H1 (cell line): ENCODE measurements around the gene NPBWR2. TPM values are rescaled to one million over a fixed set of nuclear protein-coding genes. Genes with fewer than 3 reads are reported as not detected.
A peak's percentile ranks its signal among the peaks of the same experiment; 100 is the strongest.

Source experiments
- CTCF ChIA-PET: fragments of 300-600 bp; sonication (Branson Sonifier 250); formaldehyde crosslinking; loops from one replicate; lab custom pipeline; 2021; ENCODE audit not compliant: partially characterized antibody; lab: Charles Lee
- POLR2A ChIA-PET: fragments of 300-600 bp; sonication (Branson Sonifier 250); formaldehyde crosslinking; loops from one replicate; lab custom pipeline; 2021; ENCODE audit warnings: inconsistent platforms; ENCODE audit not compliant: partially characterized antibody; lab: Charles Lee
- DNase-seq, 2 experiments: peaks; one replicate each; pipeline versions ENCODE4 v3.0.0 to v3.0.0-alpha.2; 2010 to 2022; ENCODE audit warnings: low spot score in 2 of 2, low read depth in 1 of 2, mixed read lengths in 1 of 2
- FAIRE-seq: peaks from 2 replicates; lab custom pipeline; 2011; peaks lifted over from hg19 to GRCh38; lab: Jason Lieb, UNC
- H2AFZ ChIP-seq: 2 replicates; pipeline ENCODE4 v1.8.1; 2012; ENCODE audit warnings: low read length, inconsistent platforms
- H2AK5ac ChIP-seq: 2 replicates; pipeline ENCODE4 v1.6.1; 2013; ENCODE audit warnings: low read depth, low read length
- H2BK120ac ChIP-seq: replicated peaks from 2 replicates; pipeline ENCODE3; 2013; ENCODE audit warnings: low read depth, low read length, inconsistent platforms
- H2BK12ac ChIP-seq: 2 replicates; pipeline ENCODE4 v1.6.1; 2013; ENCODE audit warnings: low read depth, low read length
- H2BK15ac ChIP-seq: 2 replicates; pipeline ENCODE4 v1.6.1; 2013; ENCODE audit warnings: low read length
- H2BK20ac ChIP-seq: 2 replicates; pipeline ENCODE4 v1.6.1; 2013; ENCODE audit warnings: low read length
- H2BK5ac ChIP-seq: 2 replicates; pipeline ENCODE4 v1.6.1; 2013; ENCODE audit warnings: low read depth, low read length
- H3K14ac ChIP-seq: 2 replicates; pipeline ENCODE4 v1.6.1; 2013; ENCODE audit warnings: inconsistent platforms; ENCODE audit not compliant: insufficient read length
- H3K18ac ChIP-seq: 2 replicates; pipeline ENCODE4 v1.6.1; 2013; ENCODE audit warnings: low read length; ENCODE audit errors: extremely low read depth
- H3K23ac ChIP-seq: 2 replicates; pipeline ENCODE4 v1.6.1; 2013; ENCODE audit warnings: inconsistent platforms; ENCODE audit not compliant: insufficient read length
- H3K23me2 ChIP-seq: 2 replicates; pipeline ENCODE4 v1.6.1; 2013; ENCODE audit warnings: low read depth, low read length
- H3K27ac ChIP-seq: 2 replicates; pipeline ENCODE4 v1.6.1; 2011; ENCODE audit warnings: low read depth, low read length, inconsistent platforms
- H3K27me3 ChIP-seq, 4 experiments: replicated peaks in 1 of 4; 1 replicate in 1 of 4; 2 replicates in 3 of 4; pipeline versions ENCODE4 v1.6.1 to v1.8.1; 2011 to 2013; ENCODE audit warnings: low read length in 3 of 4, mild to moderate bottlenecking in 3 of 4, inconsistent platforms in 2 of 4, mixed read lengths in 2 of 4, moderate library complexity in 1 of 4; ENCODE audit not compliant: control insufficient read depth in 3 of 4, insufficient read depth in 3 of 4; ENCODE audit errors: extremely low read depth in 1 of 4
- H3K36me3 ChIP-seq, 4 experiments: 2 replicates each; pipeline versions ENCODE4 v1.6.1 to v1.8.1; 2011 to 2013; ENCODE audit warnings: mild to moderate bottlenecking in 4 of 4, low read length in 3 of 4, moderate library complexity in 2 of 4, control low read depth in 1 of 4, inconsistent platforms in 1 of 4; ENCODE audit not compliant: insufficient read depth in 4 of 4, control insufficient read depth in 2 of 4
- H3K4ac ChIP-seq: replicated peaks from 2 replicates; pipeline ENCODE3; 2013; ENCODE audit warnings: low read length, low read depth, mixed read lengths, inconsistent platforms; ENCODE audit not compliant: insufficient read length
- H3K4me1 ChIP-seq, 4 experiments: replicated peaks in 1 of 4; 1 replicate in 1 of 4; 2 replicates in 3 of 4; pipeline versions ENCODE4 v1.6.1 to v1.8.1; 2011 to 2013; ENCODE audit warnings: low read length in 3 of 4, inconsistent platforms in 2 of 4, mixed read lengths in 1 of 4; ENCODE audit not compliant: insufficient read depth in 4 of 4, control insufficient read depth in 3 of 4
- H3K4me2 ChIP-seq, 2 experiments: 2 replicates each; pipeline versions ENCODE4 v1.6.1 to v1.8.1; 2011 to 2013; ENCODE audit warnings: low read depth in 2 of 2, low read length in 2 of 2, control low read depth in 1 of 2, inconsistent platforms in 1 of 2, mild to moderate bottlenecking in 1 of 2; ENCODE audit not compliant: insufficient read depth in 1 of 2
- H3K4me3 ChIP-seq, 4 experiments: fragments of 200-600, 300-600 bp in 1 of 4; sonication (generic), shearing (Covaris generic), sonication (Bioruptor Twin) in 1 of 4; 2 replicates each; pipeline versions ENCODE4 v1.5.1 to v1.8.1; 2011 to 2016; ENCODE audit warnings: low read length in 4 of 4, low read depth in 3 of 4, control low read depth in 2 of 4, inconsistent platforms in 2 of 4, mild to moderate bottlenecking in 2 of 4, mixed read lengths in 1 of 4, moderate library complexity in 1 of 4; ENCODE audit not compliant: insufficient read depth in 2 of 4; ENCODE audit errors: extremely low read depth in 1 of 4
- H3K56ac ChIP-seq: replicated peaks from 2 replicates; pipeline ENCODE3; 2013; ENCODE audit warnings: low read depth, mild to moderate bottlenecking, mixed read lengths, low read length, inconsistent platforms; ENCODE audit not compliant: insufficient read length
- H3K79me1 ChIP-seq: 2 replicates; pipeline ENCODE4 v1.6.1; 2013; ENCODE audit warnings: low read depth, low read length, control low read depth
- H3K79me2 ChIP-seq, 2 experiments: 2 replicates each; pipeline versions ENCODE4 v1.6.1 to v1.8.1; 2012 to 2013; ENCODE audit warnings: low read length in 2 of 2, mild to moderate bottlenecking in 2 of 2, inconsistent platforms in 1 of 2; ENCODE audit not compliant: insufficient read depth in 2 of 2, control insufficient read depth in 1 of 2
- H3K9ac ChIP-seq, 4 experiments: replicated peaks in 1 of 4; 1 replicate in 1 of 4; 2 replicates in 3 of 4; pipeline versions ENCODE4 v1.6.1 to v1.8.1; 2011 to 2013; ENCODE audit warnings: low read depth in 3 of 4, low read length in 3 of 4, control low read depth in 2 of 4, mild to moderate bottlenecking in 2 of 4, moderate library complexity in 2 of 4, inconsistent platforms in 1 of 4; ENCODE audit errors: extremely low read depth in 1 of 4
- H3K9me3 ChIP-seq, 2 experiments: 2 replicates each; pipeline versions ENCODE4 v1.6.1 to v1.8.1; 2012 to 2013; ENCODE audit warnings: mild to moderate bottlenecking in 2 of 2, moderate library complexity in 2 of 2, control low read depth in 1 of 2, inconsistent platforms in 1 of 2, low read depth in 1 of 2, low read length in 1 of 2, mixed read lengths in 1 of 2; ENCODE audit not compliant: insufficient read depth in 2 of 2
- H4K20me1 ChIP-seq, 2 experiments: replicated peaks in 1 of 2; 2 replicates each; pipeline versions ENCODE3 to v1.8.1; 2011 to 2013; ENCODE audit warnings: inconsistent platforms in 2 of 2, low read length in 2 of 2, mild to moderate bottlenecking in 1 of 2; ENCODE audit not compliant: insufficient read depth in 2 of 2, control insufficient read depth in 1 of 2
- H4K5ac ChIP-seq: 2 replicates; pipeline ENCODE4 v1.6.1; 2013; ENCODE audit warnings: low read length, low read depth, mixed read lengths, inconsistent platforms; ENCODE audit not compliant: insufficient read length
- H4K8ac ChIP-seq: 2 replicates; pipeline ENCODE4 v1.8.0; 2013; ENCODE audit warnings: mild to moderate bottlenecking, moderate library complexity, low read length, inconsistent platforms; ENCODE audit not compliant: insufficient read depth; ENCODE audit errors: extremely low read depth
- H4K91ac ChIP-seq: replicated peaks from 2 replicates; pipeline ENCODE3; 2013; ENCODE audit warnings: low read length, mixed read lengths, inconsistent platforms; ENCODE audit not compliant: insufficient read length
- CTCF ChIP-seq, 3 experiments: IDR thresholded peaks; 1 replicate in 2 of 3; 2 replicates in 1 of 3; pipeline versions ENCODE4 v1.5.1 to v1.6.1; 2011; ENCODE audit warnings: low read length in 3 of 3, mild to moderate bottlenecking in 3 of 3, inconsistent platforms in 2 of 3, low read depth in 1 of 3, moderate library complexity in 1 of 3; ENCODE audit not compliant: insufficient read depth in 1 of 3; ENCODE audit errors: control extremely low read depth in 1 of 3
- TCF12 ChIP-seq: IDR thresholded peaks from 2 replicates; pipeline ENCODE4 v1.6.1; 2011; ENCODE audit warnings: low read depth, mild to moderate bottlenecking, low read length
- WGBS, 2 experiments: shearing (Covaris generic) in 1 of 2; methylation state at CpG; one replicate each; pipeline versions ENCODE4 v1.1.6 to v1.1.7; 2013 to 2015; ENCODE audit warnings: low lambda C conversion rate in 2 of 2, mixed read lengths in 2 of 2, inconsistent platforms in 1 of 2, low coverage in 1 of 2, missing lambda C conversion rate in 1 of 2; ENCODE audit not compliant: insufficient replicate concordance in 2 of 2, insufficient coverage in 1 of 2, insufficient read length in 1 of 2; ENCODE audit errors: extremely low coverage in 1 of 2, missing lambda C conversion rate in 1 of 2; 5-methylcytosine and 5-hydroxymethylcytosine counted together
- polyA plus RNA-seq, 7 experiments: library from polyadenylated mRNA; depleted of rRNA in 3 of 7; stranded (reverse) in 5 of 7; unstranded in 2 of 7; fragments of >200 nt in 5 of 7; fragments of 200-250 nt in 2 of 7; gene quantifications; 1 replicate in 5 of 7; 2 replicates in 1 of 7; 4 replicates in 1 of 7; pipeline versions ENCODE4 v1.2.1 to v1.2.3, GENCODE V29; 2011 to 2013; ENCODE audit warnings: missing spikeins in 2 of 7, mixed read lengths in 2 of 7
- total RNA-seq: library from RNA; stranded (reverse); fragmentation: NEBNext Ultra II Directional; extraction: Animal tissue kit (Norgen Biotek cat#: 25700); gene quantifications from 2 replicates; pipeline ENCODE4 v1.2.1, GENCODE V29; 2021
- TF ChIP-seq, protein P1 (sequence below): IDR thresholded peaks from 2 replicates; pipeline ENCODE4 v1.6.1; 2011; ENCODE audit warnings: low read depth, mild to moderate bottlenecking, low read length; ENCODE audit not compliant: insufficient read depth

Gene NPBWR2
- total and polyA plus RNA-seq, 2 of the 8 experiments (the other 6 are each of a cell fraction or from before 2014, with no cell fraction given): not detected

DNA sequence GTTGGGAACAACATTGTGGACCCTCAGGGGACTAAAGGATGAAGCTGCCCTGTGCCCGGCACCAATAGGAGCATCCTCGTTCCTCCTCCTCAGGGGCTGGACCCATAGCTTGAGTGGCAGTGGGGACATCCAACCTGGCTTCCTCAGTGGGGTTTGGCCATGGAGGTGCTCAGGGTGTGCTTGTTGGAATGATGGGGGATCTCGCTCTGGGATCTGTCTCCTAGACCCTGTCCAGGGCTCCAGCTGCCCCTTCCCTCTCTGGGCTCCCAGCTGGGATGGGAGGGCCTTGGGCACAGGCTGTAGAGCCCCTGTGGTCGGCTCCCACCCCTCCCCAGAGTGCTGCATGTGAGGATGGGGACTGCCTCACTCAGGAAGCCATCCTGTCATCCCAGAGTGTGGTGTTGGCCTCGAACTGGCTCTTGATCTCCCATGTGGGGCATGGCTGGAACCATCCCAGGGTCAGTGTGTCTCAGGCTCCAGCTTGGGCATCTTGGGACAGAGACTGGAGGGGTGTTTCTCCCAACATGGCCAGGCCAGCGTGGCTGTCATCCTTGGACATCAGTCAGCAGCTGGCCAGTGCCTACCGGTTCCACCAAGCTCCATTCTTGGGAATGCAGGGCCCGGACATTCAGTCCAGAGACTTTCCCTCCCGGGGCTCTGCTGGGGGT lies 47.4 kb upstream of the NPBWR2 start:
- H3K23me2 ChIP-seq: peaks cover 7% of the 10 kb centered on the region; the same call in 1 of the 2 replicates
- H3K4me2 ChIP-seq: no peak overlapping the region
- no peaks in the 10 kb centered on the region for H3K79me2 ChIP-seq
- no peak overlapping the region for H3K56ac ChIP-seq
- TF ChIP-seq TCF12 (no peak), CTCF (IDR thresholded peaks at IDR 0.05; ENCODE audit: control extremely low read depth in 1 of 3, insufficient read depth in 1 of 3, low read depth in 1 of 3, low read length in 3 of 3) (no peak)
- TF ChIP-seq, protein P1, sequence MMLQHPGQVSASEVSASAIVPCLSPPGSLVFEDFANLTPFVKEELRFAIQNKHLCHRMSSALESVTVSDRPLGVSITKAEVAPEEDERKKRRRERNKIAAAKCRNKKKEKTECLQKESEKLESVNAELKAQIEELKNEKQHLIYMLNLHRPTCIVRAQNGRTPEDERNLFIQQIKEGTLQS: no peak
- TF ChIP-seq, all 59 proteins: peak for 0
- Histone ChIP-seq H3K4ac (no peak overlapping the region), H3K23ac (no peak overlapping the region), H4K20me1 (peaks cover 0 to 8% of the 10 kb centered on the region in 2 experiments), H3K18ac (no peak overlapping the region; the same call in 1 of the 2 replicates), H4K91ac (no peak overlapping the region), H3K4me3 (no peak overlapping the region), H3K4me1 (peaks cover 0 to 23% (median 11%) of the 10 kb centered on the region in 4 experiments; a peak in 5 of 7 replicates), H3K9ac (no peak overlapping the region), H3K36me3 (no peaks in the 10 kb centered on the region; a peak in 1 of 8 replicates), H4K5ac (no peak overlapping the region), H3K14ac (no peak overlapping the region), H2BK15ac (peak overlapping the region; percentile 81; the same call in 1 of the 2 replicates), H3K79me1 (no peaks in the 10 kb centered on the region), H2BK5ac (no peak overlapping the region), H3K27ac (no peak overlapping the region), H3K27me3 (no peaks in the 10 kb centered on the region), H3K9me3 (peaks cover 0 to 2% of the 10 kb centered on the region in 2 experiments; a peak in 2 of 4 replicates), H2AFZ (no peak overlapping the region), H2AK5ac (no peak overlapping the region), H2BK120ac (no peak overlapping the region), H2BK20ac (no peak overlapping the region), H2BK12ac (no peak overlapping the region; the same call in 1 of the 2 replicates), H4K8ac (no peak overlapping the region)
- FAIRE-seq (no peak), DNase-seq (no peak)
- 89% methylated on average over 9 of the region's 9 CpGs; no CpG with 5 or more reads in 1 of the 2 experiments for WGBS, 2 experiments
- ChIA-PET CTCF (interaction anchor here (0.7 to 2.4 kb wide), 6 partner anchors 10 to 617 kb away, joined by 3 to 8 read pairs (median 4); no protein-coding TSS in a partner anchor), POLR2A (no interaction called here)
